ENCODE measurements around the gene TFPI.

The TFPI gene

GRCh38 chr2:187453078-187453641 is 101.1 kb downstream of the TFPI start:
- no peak overlapping the region for H3K9ac ChIP-seq (ENCODE audit: low read depth, low read length)
- H3K4me1 ChIP-seq (ENCODE audit: insufficient read depth, low read length) = peaks cover 5% of the 10 kb centered on the region
- no peak overlapping the region for H3K4me3 ChIP-seq (ENCODE audit: low read length)
- H3K27ac ChIP-seq (ENCODE audit: low read depth, low read length) = no peak overlapping the region
- H3K36me3 ChIP-seq (ENCODE audit: insufficient read depth, low read length) = no peaks in the 10 kb centered on the region
- H3K27me3 ChIP-seq (ENCODE audit: insufficient read depth, low read length) = no peaks in the 10 kb centered on the region
- no peaks in the 10 kb centered on the region for H3K9me3 ChIP-seq (ENCODE audit: insufficient read depth, low read depth, low read length)
- WGBS = no CpG with 5 or more reads among the region's 1 CpG

- Histone ChIP-seq H3K9me3 (ENCODE audit: insufficient read depth, low read depth, low read length) (no peaks in the 10 kb centered on the region), H3K4me1 (ENCODE audit: insufficient read depth, low read length) (peaks cover 11% of the 10 kb centered on the region), H3K4me3 (ENCODE audit: low read length) (no peak overlapping the region), H3K36me3 (ENCODE audit: insufficient read depth, low read length) (no peaks in the 10 kb centered on the region), H3K9ac (ENCODE audit: low read depth, low read length) (no peak overlapping the region), H3K27me3 (ENCODE audit: insufficient read depth, low read length) (no peaks in the 10 kb centered on the region), H3K27ac (ENCODE audit: low read depth, low read length) (no peak overlapping the region)
Measured at GRCh38 chr2:187451510-187451909, 102.7 kb downstream of the TFPI start.

- WGBS = 100% methylated on average over 2 of the region's 3 CpGs
- H3K27me3 ChIP-seq (ENCODE audit: insufficient read depth, low read length) = no peaks in the 10 kb centered on the region
- H3K4me3 ChIP-seq (ENCODE audit: low read length) = no peak overlapping the region
- no peak overlapping the region; the same call in 1 of the 2 replicates for H3K27ac ChIP-seq (ENCODE audit: low read depth, low read length)
- H3K9me3 ChIP-seq (ENCODE audit: insufficient read depth, low read depth, low read length) = no peaks in the 10 kb centered on the region
- no peaks in the 10 kb centered on the region for H3K36me3 ChIP-seq (ENCODE audit: insufficient read depth, low read length)
- no peak overlapping the region for H3K9ac ChIP-seq (ENCODE audit: low read depth, low read length)
- peaks cover 11% of the 10 kb centered on the region for H3K4me1 ChIP-seq (ENCODE audit: insufficient read depth, low read length)
Measured at GRCh38 chr2:187447336-187447735, 106.9 kb downstream of the TFPI start.

- Histone ChIP-seq H3K4me3 (ENCODE audit: low read length) (no peak overlapping the region), H3K27me3 (ENCODE audit: insufficient read depth, low read length) (no peaks in the 10 kb centered on the region), H3K9me3 (ENCODE audit: insufficient read depth, low read depth, low read length) (no peaks in the 10 kb centered on the region), H3K36me3 (ENCODE audit: insufficient read depth, low read length) (no peaks in the 10 kb centered on the region), H3K27ac (ENCODE audit: low read depth, low read length) (no peak overlapping the region), H3K4me1 (ENCODE audit: insufficient read depth, low read length) (peaks cover 11% of the 10 kb centered on the region), H3K9ac (ENCODE audit: low read depth, low read length) (no peak overlapping the region)
- 78% methylated on average over 1 of the region's 1 CpG for WGBS
Measured at GRCh38 chr2:187446711-187447110, 107.5 kb downstream of the TFPI start.

GRCh38 chr2:187445051-187445450 is 109.2 kb downstream of the TFPI start:
- Histone ChIP-seq H3K4me3 (ENCODE audit: low read length) (no peak overlapping the region), H3K4me1 (ENCODE audit: insufficient read depth, low read length) (peaks cover 11% of the 10 kb centered on the region), H3K9me3 (ENCODE audit: insufficient read depth, low read depth, low read length) (no peaks in the 10 kb centered on the region), H3K27ac (ENCODE audit: low read depth, low read length) (no peak overlapping the region), H3K36me3 (ENCODE audit: insufficient read depth, low read length) (no peaks in the 10 kb centered on the region), H3K9ac (ENCODE audit: low read depth, low read length) (no peak overlapping the region), H3K27me3 (ENCODE audit: insufficient read depth, low read length) (no peaks in the 10 kb centered on the region)
- 95% methylated on average over 3 of the region's 6 CpGs for WGBS

- H3K27me3 ChIP-seq (ENCODE audit: insufficient read depth, low read length) = no peaks in the 10 kb centered on the region
- no peaks in the 10 kb centered on the region for H3K9me3 ChIP-seq (ENCODE audit: insufficient read depth, low read depth, low read length)
- WGBS = 100% methylated on average over 1 of the region's 2 CpGs
- H3K4me1 ChIP-seq (ENCODE audit: insufficient read depth, low read length) = peaks cover 4% of the 10 kb centered on the region
- H3K4me3 ChIP-seq (ENCODE audit: low read length) = no peak overlapping the region
- H3K9ac ChIP-seq (ENCODE audit: low read depth, low read length) = no peak overlapping the region
- H3K27ac ChIP-seq (ENCODE audit: low read depth, low read length) = no peak overlapping the region
- no peaks in the 10 kb centered on the region for H3K36me3 ChIP-seq (ENCODE audit: insufficient read depth, low read length)
Measured at GRCh38 chr2:187442778-187443177, 111.5 kb downstream of the TFPI start.

GRCh38 chr2:187442378-187442777 is 111.9 kb downstream of the TFPI start:
- no peak overlapping the region for H3K4me3 ChIP-seq (ENCODE audit: low read length)
- H3K27me3 ChIP-seq (ENCODE audit: insufficient read depth, low read length) = no peaks in the 10 kb centered on the region
- H3K9me3 ChIP-seq (ENCODE audit: insufficient read depth, low read depth, low read length) = no peaks in the 10 kb centered on the region
- no peak overlapping the region for H3K27ac ChIP-seq (ENCODE audit: low read depth, low read length)
- no peak overlapping the region for H3K9ac ChIP-seq (ENCODE audit: low read depth, low read length)
- WGBS = no CpG with 5 or more reads among the region's 1 CpG
- H3K36me3 ChIP-seq (ENCODE audit: insufficient read depth, low read length) = no peaks in the 10 kb centered on the region
- no peaks in the 10 kb centered on the region for H3K4me1 ChIP-seq (ENCODE audit: insufficient read depth, low read length)

GRCh38 chr2:187440101-187440675 is 114.0 kb downstream of the TFPI start:
- H3K36me3 ChIP-seq (ENCODE audit: insufficient read depth, low read length) = no peaks in the 10 kb centered on the region
- no peaks in the 10 kb centered on the region for H3K4me1 ChIP-seq (ENCODE audit: insufficient read depth, low read length)
- WGBS = 94% methylated on average over 3 of the region's 3 CpGs
- H3K27me3 ChIP-seq (ENCODE audit: insufficient read depth, low read length) = no peaks in the 10 kb centered on the region
- H3K4me3 ChIP-seq (ENCODE audit: low read length) = no peak overlapping the region
- H3K9me3 ChIP-seq (ENCODE audit: insufficient read depth, low read depth, low read length) = no peaks in the 10 kb centered on the region
- no peak overlapping the region for H3K9ac ChIP-seq (ENCODE audit: low read depth, low read length)
- no peak overlapping the region for H3K27ac ChIP-seq (ENCODE audit: low read depth, low read length)

GRCh38 chr2:187438455-187438854 is 115.8 kb downstream of the TFPI start:
- H3K9me3 ChIP-seq (ENCODE audit: insufficient read depth, low read depth, low read length) = no peaks in the 10 kb centered on the region
- no peak overlapping the region for H3K27ac ChIP-seq (ENCODE audit: low read depth, low read length)
- H3K36me3 ChIP-seq (ENCODE audit: insufficient read depth, low read length) = no peaks in the 10 kb centered on the region
- no peaks in the 10 kb centered on the region for H3K27me3 ChIP-seq (ENCODE audit: insufficient read depth, low read length)
- WGBS = 96% methylated on average over 1 of the region's 1 CpG
- H3K4me1 ChIP-seq (ENCODE audit: insufficient read depth, low read length) = no peaks in the 10 kb centered on the region
- no peak overlapping the region for H3K4me3 ChIP-seq (ENCODE audit: low read length)
- no peak overlapping the region for H3K9ac ChIP-seq (ENCODE audit: low read depth, low read length)

GRCh38 chr2:187435756-187436155 is 118.5 kb downstream of the TFPI start:
- Histone ChIP-seq H3K9ac (ENCODE audit: low read depth, low read length) (no peak overlapping the region), H3K4me3 (ENCODE audit: low read length) (no peak overlapping the region), H3K27me3 (ENCODE audit: insufficient read depth, low read length) (no peaks in the 10 kb centered on the region), H3K36me3 (ENCODE audit: insufficient read depth, low read length) (no peaks in the 10 kb centered on the region), H3K4me1 (ENCODE audit: insufficient read depth, low read length) (no peaks in the 10 kb centered on the region), H3K27ac (ENCODE audit: low read depth, low read length) (no peak overlapping the region), H3K9me3 (ENCODE audit: insufficient read depth, low read depth, low read length) (no peaks in the 10 kb centered on the region)
- WGBS = 28% methylated on average over 2 of the region's 4 CpGs

GRCh38 chr2:187435078-187435477 is 119.2 kb downstream of the TFPI start:
- no peaks in the 10 kb centered on the region for H3K27me3 ChIP-seq (ENCODE audit: insufficient read depth, low read length)
- H3K9ac ChIP-seq (ENCODE audit: low read depth, low read length) = no peak overlapping the region
- no peak overlapping the region for H3K27ac ChIP-seq (ENCODE audit: low read depth, low read length)
- no peaks in the 10 kb centered on the region for H3K36me3 ChIP-seq (ENCODE audit: insufficient read depth, low read length)
- no peaks in the 10 kb centered on the region for H3K4me1 ChIP-seq (ENCODE audit: insufficient read depth, low read length)
- 74% methylated on average over 3 of the region's 3 CpGs for WGBS
- no peaks in the 10 kb centered on the region for H3K9me3 ChIP-seq (ENCODE audit: insufficient read depth, low read depth, low read length)
- H3K4me3 ChIP-seq (ENCODE audit: low read length) = no peak overlapping the region

GRCh38 chr2:187434342-187434785 is 119.9 kb downstream of the TFPI start:
- no CpG with 5 or more reads among the region's 1 CpG for WGBS
- H3K4me3 ChIP-seq (ENCODE audit: low read length) = no peak overlapping the region
- no peaks in the 10 kb centered on the region for H3K36me3 ChIP-seq (ENCODE audit: insufficient read depth, low read length)
- H3K27me3 ChIP-seq (ENCODE audit: insufficient read depth, low read length) = no peaks in the 10 kb centered on the region
- H3K9me3 ChIP-seq (ENCODE audit: insufficient read depth, low read depth, low read length) = no peaks in the 10 kb centered on the region
- no peak overlapping the region for H3K27ac ChIP-seq (ENCODE audit: low read depth, low read length)
- H3K4me1 ChIP-seq (ENCODE audit: insufficient read depth, low read length) = no peaks in the 10 kb centered on the region
- H3K9ac ChIP-seq (ENCODE audit: low read depth, low read length) = no peak overlapping the region

Data from HUES64 (cell line).